Measurements from ENCODE around the gene KLHL17. TPM values are rescaled to one million over a fixed set of nuclear protein-coding genes. Genes with fewer than 3 reads are reported as not detected.

Gene KLHL17
- total and polyA plus RNA-seq, 9 of the 15 experiments (the other 6 are each of a cell fraction or from before 2014, with no cell fraction given), result 0.14 to 84.8 (median 13.0) TPM

GRCh38 chr1:998995-999724, 38.8 kb downstream of the KLHL17 start (continued):
- TF ChIP-seq CHD7 (IDR thresholded peaks at IDR 0.05; ENCODE audit: low read depth, low read length) (no peak), ZNF79 (CRISPR knock-in tag; IDR thresholded peaks at IDR 0.05; ENCODE audit: low read depth) (no peak), DACH1 (IDR thresholded peaks at IDR 0.05; ENCODE audit: partially characterized antibody) (peak; percentile 11), ZBTB9 (CRISPR knock-in tag; IDR thresholded peaks at IDR 0.05) (no peak), CBFA2T3 (IDR thresholded peaks at IDR 0.05) (peak; percentile 13; the same call in 1 of the 2 replicates), KLF1 (tag; IDR thresholded peaks at IDR 0.05) (0 out of 2 replicates have a peak, but pooled peaks have one; percentile 29), RBM34 (IDR thresholded peaks at IDR 0.05; ENCODE audit: borderline replicate concordance, insufficient read depth, low read length) (no peak), STAT5A (IDR thresholded peaks at IDR 0.05; ENCODE audit: borderline replicate concordance, low read length) (no peak), TAF1 (IDR thresholded peaks at IDR 0.05; ENCODE audit: control insufficient read depth, extremely low read depth, insufficient read depth, low read length, severe bottlenecking) (peak; percentile 24), ZNF639 (CRISPR knock-in tag; conservative IDR thresholded peaks at IDR 0.05 in 1 of 2, IDR thresholded peaks at IDR 0.05 in 1 of 2) (no peak), THAP7 (CRISPR knock-in tag; IDR thresholded peaks at IDR 0.05) (no peak)
